Measurements from ENCODE around the gene UQCC2.

UQCC2 gene

GRCh38 chr6:33717934-33718455 lies 6.5 kb upstream of the UQCC2 start:
- no peak overlapping the region for H3K4me3 ChIP-seq (replicated peaks in 1 of 2; ENCODE audit: low read depth in 2 of 2, low read length in 2 of 2)
- DNase-seq (ENCODE audit: low read depth in 2 of 2): peak in 1 of 2 donors; percentile 36
- no peak for TF ChIP-seq CTCF (IDR thresholded peaks at IDR 0.05; ENCODE audit: low read depth, low read length)

DNA sequence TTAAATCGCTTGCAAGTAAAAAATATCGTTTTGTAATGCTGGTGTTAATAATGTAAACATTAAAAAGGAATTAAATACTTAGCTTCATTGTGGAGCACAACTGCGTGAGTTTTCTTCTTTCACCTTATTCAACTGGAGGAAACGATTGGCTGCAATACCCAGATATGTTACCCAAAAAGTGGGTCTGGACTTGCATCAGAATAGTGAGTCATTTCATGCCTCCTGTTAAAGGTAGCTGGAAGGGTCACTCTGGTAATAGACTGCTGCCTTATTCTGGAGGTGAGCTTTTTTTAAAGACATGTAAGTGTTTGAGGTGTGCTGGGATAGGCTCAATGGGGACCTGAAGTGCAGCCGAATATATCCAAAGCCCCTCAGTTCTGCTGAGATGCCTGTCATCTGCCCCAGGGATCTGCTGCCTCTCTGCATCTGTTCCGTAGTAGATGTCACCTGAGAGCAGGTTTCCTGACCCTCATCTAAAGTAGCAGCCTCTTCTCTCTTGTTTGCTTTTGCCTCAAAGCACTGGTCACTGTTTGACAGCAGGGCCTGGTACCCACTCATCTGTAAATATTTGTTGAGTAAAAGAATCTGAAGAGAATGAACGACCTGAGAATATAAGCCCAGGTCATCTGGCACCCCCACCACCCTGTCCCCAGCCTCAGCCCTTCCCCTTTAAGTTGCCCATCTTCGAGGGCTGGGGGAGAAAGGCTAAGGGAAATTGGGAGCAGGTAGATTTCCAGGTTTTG lies 5.6 kb upstream of the UQCC2 start:
- H3K4me3 ChIP-seq (replicated peaks in 1 of 2; ENCODE audit: low read depth in 2 of 2, low read length in 2 of 2): no peak overlapping the region
- no peak for DNase-seq (ENCODE audit: low read depth in 2 of 2)

GRCh38 chr6:33716379-33716778 lies 4.9 kb upstream of the UQCC2 start:
- H3K4me3 ChIP-seq (replicated peaks in 1 of 2; ENCODE audit: low read depth in 2 of 2, low read length in 2 of 2): no peak overlapping the region
- no peak for DNase-seq (ENCODE audit: low read depth in 2 of 2)
- TF ChIP-seq CTCF (IDR thresholded peaks at IDR 0.05; ENCODE audit: low read depth, low read length): no peak

More for the DNA sequence above, 5.6 kb upstream of the UQCC2 start:
- no peak for TF ChIP-seq CTCF (IDR thresholded peaks at IDR 0.05; ENCODE audit: low read depth, low read length)

GRCh38 chr6:33714385-33715040 lies 3.0 kb upstream of the UQCC2 start:
- TF ChIP-seq CTCF (IDR thresholded peaks at IDR 0.05; ENCODE audit: low read depth, low read length): no peak
- H3K4me3 ChIP-seq (replicated peaks in 1 of 2; ENCODE audit: low read depth in 2 of 2, low read length in 2 of 2): no peak overlapping the region
- DNase-seq (ENCODE audit: low read depth in 2 of 2): no peak

DNA sequence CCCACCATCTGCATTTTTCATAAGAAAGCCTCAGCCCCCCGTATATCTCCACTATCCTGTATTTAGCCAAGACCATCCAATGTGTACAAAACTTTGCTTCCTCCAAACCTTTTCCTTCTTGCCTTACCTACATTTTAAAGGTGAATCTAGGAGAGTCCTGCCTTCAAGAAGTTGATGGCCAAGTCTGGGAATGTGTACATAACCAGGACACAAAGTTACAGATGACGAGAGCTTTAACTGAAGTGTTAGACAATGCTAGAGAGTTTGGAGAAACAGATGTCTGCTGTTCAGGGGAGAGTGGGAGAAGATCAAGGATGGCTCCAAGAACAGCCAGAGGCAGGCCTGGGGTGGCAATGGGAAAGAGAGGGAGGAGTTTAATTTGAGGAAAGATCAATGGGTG lies 2.3 kb upstream of the UQCC2 start:
- DNase-seq (ENCODE audit: low read depth in 2 of 2): no peak
- TF ChIP-seq CTCF (IDR thresholded peaks at IDR 0.05; ENCODE audit: low read depth, low read length): no peak
- no peak overlapping the region for H3K4me3 ChIP-seq (replicated peaks in 1 of 2; ENCODE audit: low read depth in 2 of 2, low read length in 2 of 2)

DNA sequence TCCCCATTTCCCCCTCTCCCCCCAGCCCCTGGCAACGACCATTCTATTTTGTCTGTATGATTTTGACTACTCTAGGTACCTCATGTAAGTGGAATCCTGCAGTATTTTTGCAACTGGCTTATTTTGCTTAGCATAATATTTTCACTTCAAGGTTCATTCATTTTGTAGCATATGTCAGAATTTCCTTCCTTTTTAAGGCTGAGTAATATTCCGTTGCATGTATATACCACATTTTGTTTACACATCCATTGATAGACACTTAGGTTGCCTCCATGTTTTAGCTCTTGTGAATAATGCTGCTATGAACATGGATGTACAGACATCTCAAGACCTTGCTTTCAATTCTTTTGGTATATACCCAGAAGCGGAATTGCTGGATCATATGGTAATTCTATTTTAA lies 1.4 kb upstream of the UQCC2 start:
- no peak overlapping the region for H3K4me3 ChIP-seq (replicated peaks in 1 of 2; ENCODE audit: low read depth in 2 of 2, low read length in 2 of 2)
- DNase-seq (ENCODE audit: low read depth in 2 of 2): no peak
- no peak for TF ChIP-seq CTCF (IDR thresholded peaks at IDR 0.05; ENCODE audit: low read depth, low read length)

Data from cardiac fibroblast (primary cell).